ENCODE results near the gene BTG3.
A peak's percentile ranks its signal among the peaks of the same experiment; 100 is the strongest.

BTG3 gene

DNA sequence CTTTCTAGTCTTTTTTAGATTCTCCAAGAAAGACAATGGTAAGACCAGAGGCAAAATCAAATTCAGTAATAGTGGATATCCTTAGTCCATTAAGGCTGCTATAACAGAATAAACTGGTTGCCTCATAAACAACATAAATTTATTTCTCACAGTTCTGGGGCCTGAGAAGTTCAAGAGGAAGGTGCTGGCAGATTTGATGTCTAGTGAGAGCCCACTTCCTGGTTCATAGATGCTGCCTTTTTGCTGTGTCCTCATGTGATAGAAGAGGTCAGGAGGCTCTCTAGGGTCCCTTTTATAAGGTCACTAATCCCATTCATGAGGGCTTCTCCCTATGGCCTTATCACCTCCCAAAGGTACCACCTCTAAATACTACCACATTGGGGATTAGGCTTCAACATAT lies 31.5 kb upstream of the BTG3 start:
- Histone ChIP-seq H3K4me3 (ENCODE audit: insufficient read length, low read depth) (no peak overlapping the region), H3K27me3 (ENCODE audit: insufficient read depth, insufficient read length) (no peaks in the 10 kb centered on the region), H3K36me3 (ENCODE audit: insufficient read depth, insufficient read length, low read length) (no peaks in the 10 kb centered on the region), H3K4me1 (ENCODE audit: insufficient read depth, insufficient read length) (no peaks in the 10 kb centered on the region), H3K9me3 (ENCODE audit: insufficient read depth, low read length) (peaks cover 16% of the 10 kb centered on the region; the same call in 1 of the 2 replicates), H3K9ac (ENCODE audit: insufficient read length, low read depth) (no peak overlapping the region)
- no peak for TF ChIP-seq ZNF274 (IDR thresholded peaks at IDR 0.05; ENCODE audit: low read depth, low read length)
- TF ChIP-seq SUZ12 (IDR thresholded peaks at IDR 0.05; ENCODE audit: extremely low read depth, insufficient read depth, insufficient read length), result no peak
- TF ChIP-seq YY1 (IDR thresholded peaks at IDR 0.05; ENCODE audit: insufficient read depth, insufficient read length), result no peak
- DNase-seq (ENCODE audit: low read depth, low spot score), result no peak

- Histone ChIP-seq H3K27me3 (ENCODE audit: insufficient read depth, insufficient read length) (no peaks in the 10 kb centered on the region), H3K9ac (ENCODE audit: insufficient read length, low read depth) (no peak overlapping the region), H3K36me3 (ENCODE audit: insufficient read depth, insufficient read length, low read length) (no peaks in the 10 kb centered on the region), H3K9me3 (ENCODE audit: insufficient read depth, low read length) (peaks cover 16% of the 10 kb centered on the region; the same call in 1 of the 2 replicates), H3K4me3 (ENCODE audit: insufficient read length, low read depth) (no peak overlapping the region), H3K4me1 (ENCODE audit: insufficient read depth, insufficient read length) (no peaks in the 10 kb centered on the region)
- no peak for DNase-seq (ENCODE audit: low read depth, low spot score)
- TF ChIP-seq ZNF274 (IDR thresholded peaks at IDR 0.05; ENCODE audit: low read depth, low read length) (no peak), YY1 (IDR thresholded peaks at IDR 0.05; ENCODE audit: insufficient read depth, insufficient read length) (no peak)
These were observed 28.1 kb upstream of the BTG3 start for GRCh38 chr21:17640821-17641220.

- Histone ChIP-seq H3K36me3 (ENCODE audit: insufficient read depth, insufficient read length, low read length) (no peaks in the 10 kb centered on the region), H3K4me1 (ENCODE audit: insufficient read depth, insufficient read length) (no peaks in the 10 kb centered on the region), H3K9ac (ENCODE audit: insufficient read length, low read depth) (no peak overlapping the region), H3K4me3 (ENCODE audit: insufficient read length, low read depth) (no peak overlapping the region), H3K27me3 (ENCODE audit: insufficient read depth, insufficient read length) (no peaks in the 10 kb centered on the region), H3K9me3 (ENCODE audit: insufficient read depth, low read length) (peaks cover 16% of the 10 kb centered on the region; the same call in 1 of the 2 replicates)
- DNase-seq (ENCODE audit: low read depth, low spot score), result no peak
- TF ChIP-seq YY1 (IDR thresholded peaks at IDR 0.05; ENCODE audit: insufficient read depth, insufficient read length) (no peak), SUZ12 (IDR thresholded peaks at IDR 0.05; ENCODE audit: extremely low read depth, insufficient read depth, insufficient read length) (no peak), ZNF274 (IDR thresholded peaks at IDR 0.05; ENCODE audit: low read depth, low read length) (no peak)
These were observed 24.0 kb upstream of the BTG3 start for GRCh38 chr21:17636711-17637110.

DNA sequence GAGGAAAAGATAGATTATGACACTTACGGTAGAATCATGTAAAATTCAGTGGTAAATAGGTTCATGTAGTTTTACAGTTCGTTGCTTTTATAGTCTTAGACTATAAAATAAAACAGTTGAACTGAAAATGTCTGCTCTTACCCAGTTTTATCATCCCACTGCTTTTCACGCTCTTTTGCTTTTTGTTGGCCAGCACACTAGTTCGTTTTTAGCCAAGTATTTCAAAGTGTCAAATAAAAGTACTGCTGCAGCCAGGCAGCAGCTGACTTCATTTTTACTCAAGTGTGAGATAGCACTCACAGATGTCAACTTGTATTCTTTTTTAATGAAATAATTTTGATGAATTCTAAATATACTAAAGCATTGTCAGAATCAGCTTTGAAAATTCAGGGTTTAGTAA lies 18.5 kb upstream of the BTG3 start:
- H3K9me3 ChIP-seq (ENCODE audit: insufficient read depth, low read length), result 0 out of 2 replicates have a peak, but pooled peaks cover 4% of the 10 kb centered on the region
- TF ChIP-seq ZNF274 (IDR thresholded peaks at IDR 0.05; ENCODE audit: low read depth, low read length), result no peak
- no peak for TF ChIP-seq YY1 (IDR thresholded peaks at IDR 0.05; ENCODE audit: insufficient read depth, insufficient read length)
- TF ChIP-seq SUZ12 (IDR thresholded peaks at IDR 0.05; ENCODE audit: extremely low read depth, insufficient read depth, insufficient read length), result no peak
- H3K36me3 ChIP-seq (ENCODE audit: insufficient read depth, insufficient read length, low read length), result no peaks in the 10 kb centered on the region
- H3K4me3 ChIP-seq (ENCODE audit: insufficient read length, low read depth), result no peak overlapping the region
- no peaks in the 10 kb centered on the region for H3K27me3 ChIP-seq (ENCODE audit: insufficient read depth, insufficient read length)
- no peaks in the 10 kb centered on the region for H3K4me1 ChIP-seq (ENCODE audit: insufficient read depth, insufficient read length)
- DNase-seq (ENCODE audit: low read depth, low spot score), result no peak
- H3K9ac ChIP-seq (ENCODE audit: insufficient read length, low read depth), result no peak overlapping the region

GRCh38 chr21:17622018-17622417 lies 9.3 kb upstream of the BTG3 start:
- Histone ChIP-seq H3K9me3 (ENCODE audit: insufficient read depth, low read length) (no peaks in the 10 kb centered on the region), H3K36me3 (ENCODE audit: insufficient read depth, insufficient read length, low read length) (no peaks in the 10 kb centered on the region), H3K27me3 (ENCODE audit: insufficient read depth, insufficient read length) (no peaks in the 10 kb centered on the region), H3K9ac (ENCODE audit: insufficient read length, low read depth) (no peak overlapping the region), H3K4me3 (ENCODE audit: insufficient read length, low read depth) (no peak overlapping the region), H3K4me1 (ENCODE audit: insufficient read depth, insufficient read length) (no peaks in the 10 kb centered on the region)
- no peak for DNase-seq (ENCODE audit: low read depth, low spot score)
- TF ChIP-seq SUZ12 (IDR thresholded peaks at IDR 0.05; ENCODE audit: extremely low read depth, insufficient read depth, insufficient read length) (no peak), YY1 (IDR thresholded peaks at IDR 0.05; ENCODE audit: insufficient read depth, insufficient read length) (no peak), ZNF274 (IDR thresholded peaks at IDR 0.05; ENCODE audit: low read depth, low read length) (no peak)

DNA sequence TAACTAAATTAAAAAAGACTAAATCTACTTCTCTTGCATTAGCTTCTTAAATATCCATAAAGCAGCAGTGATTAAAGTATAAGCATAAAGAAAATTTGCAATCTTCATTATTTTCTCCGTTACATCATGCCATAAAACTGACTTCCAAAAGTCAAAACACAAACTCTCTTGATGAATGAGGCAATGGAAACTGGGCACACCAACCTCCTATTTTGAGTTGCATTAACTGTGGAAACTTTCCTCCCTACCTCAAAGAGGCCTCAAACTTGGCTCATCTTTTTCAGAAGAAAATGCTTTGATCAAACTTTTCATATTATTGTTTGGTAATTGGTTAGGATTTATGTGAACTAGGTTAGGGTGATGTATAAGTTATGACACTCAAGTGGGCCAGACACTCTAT lies 4.1 kb upstream of the BTG3 start:
- Histone ChIP-seq H3K36me3 (ENCODE audit: insufficient read depth, insufficient read length, low read length) (no peaks in the 10 kb centered on the region), H3K9me3 (ENCODE audit: insufficient read depth, low read length) (no peaks in the 10 kb centered on the region), H3K4me1 (ENCODE audit: insufficient read depth, insufficient read length) (no peaks in the 10 kb centered on the region), H3K27me3 (ENCODE audit: insufficient read depth, insufficient read length) (peaks cover 8% of the 10 kb centered on the region), H3K4me3 (ENCODE audit: insufficient read length, low read depth) (no peak overlapping the region), H3K9ac (ENCODE audit: insufficient read length, low read depth) (no peak overlapping the region)
- no peak for DNase-seq (ENCODE audit: low read depth, low spot score)
- TF ChIP-seq YY1 (IDR thresholded peaks at IDR 0.05; ENCODE audit: insufficient read depth, insufficient read length) (no peak), ZNF274 (IDR thresholded peaks at IDR 0.05; ENCODE audit: low read depth, low read length) (no peak), SUZ12 (IDR thresholded peaks at IDR 0.05; ENCODE audit: extremely low read depth, insufficient read depth, insufficient read length) (no peak)

DNA sequence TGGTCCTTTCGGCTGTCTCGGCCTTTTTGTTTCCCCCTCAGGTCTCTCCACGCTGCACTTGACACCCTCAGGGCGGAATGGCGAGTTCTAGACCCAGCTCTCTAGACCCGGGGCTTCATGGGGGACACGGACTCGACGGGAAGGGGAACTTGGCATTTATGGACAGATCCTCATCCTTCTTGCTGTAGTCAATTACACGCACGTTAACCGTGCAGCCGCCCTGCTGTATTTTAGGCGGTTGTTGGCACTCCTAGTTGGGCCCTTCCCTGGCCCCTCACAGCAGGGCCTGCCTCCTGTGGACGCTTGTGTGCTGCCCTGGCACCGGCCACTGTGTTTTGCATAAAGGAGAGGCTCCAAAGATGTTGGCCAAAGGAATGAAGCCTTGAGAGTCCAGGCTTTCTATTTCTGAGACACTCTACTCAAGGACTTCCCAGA lies 558 bp upstream of the BTG3 start:
- Histone ChIP-seq H3K27me3 (ENCODE audit: insufficient read depth, insufficient read length) (peaks cover 8% of the 10 kb centered on the region), H3K9me3 (ENCODE audit: insufficient read depth, low read length) (no peaks in the 10 kb centered on the region), H3K4me1 (ENCODE audit: insufficient read depth, insufficient read length) (no peaks in the 10 kb centered on the region), H3K9ac (ENCODE audit: insufficient read length, low read depth) (peak overlapping the region; percentile 93), H3K36me3 (ENCODE audit: insufficient read depth, insufficient read length, low read length) (peaks cover 27% of the 10 kb centered on the region), H3K4me3 (ENCODE audit: insufficient read length, low read depth) (peak overlapping the region; percentile 86)
- DNase-seq (ENCODE audit: low read depth, low spot score), result no peak
- TF ChIP-seq SUZ12 (IDR thresholded peaks at IDR 0.05; ENCODE audit: extremely low read depth, insufficient read depth, insufficient read length), result no peak
- no peak for TF ChIP-seq ZNF274 (IDR thresholded peaks at IDR 0.05; ENCODE audit: low read depth, low read length)
- TF ChIP-seq YY1 (IDR thresholded peaks at IDR 0.05; ENCODE audit: insufficient read depth, insufficient read length), result no peak
